Left ventricle myocardium inferior (tissue), 1 donor: Measurements from ENCODE around the gene ZFP2. TPM values are rescaled to one million over a fixed set of nuclear protein-coding genes. Genes with fewer than 3 reads are reported as not detected.
"Not testable (repeated sequence)": the region's sequence is repeated elsewhere in the genome, so short reads cannot be mapped to it uniquely, and the experiment has no call there.

ENCODE experiments used
- DNase-seq: peaks from one replicate; pipeline ENCODE4 v3.0.0-alpha.2; 2020
- H3K27ac ChIP-seq: fragments of 200-600 bp; replicated peaks from 2 replicates; pipeline ENCODE4 v1.8.0; 2021
- H3K27me3 ChIP-seq: fragments of 200-600 bp; 2 replicates; pipeline ENCODE4 v1.8.0; 2021; ENCODE audit warnings: low read depth
- H3K36me3 ChIP-seq: fragments of 200-600 bp; 2 replicates; pipeline ENCODE4 v1.8.0; 2021
- H3K4me1 ChIP-seq: fragments of 200-600 bp; 2 replicates; pipeline ENCODE4 v1.8.0; 2021
- H3K4me3 ChIP-seq: fragments of 200-600 bp; 2 replicates; pipeline ENCODE4 v1.8.0; 2021; ENCODE audit warnings: mild to moderate bottlenecking, moderate library complexity
- H3K9me3 ChIP-seq: fragments of 200-600 bp; replicated peaks from 2 replicates; pipeline ENCODE4 v1.8.0; 2021
- CTCF ChIP-seq: fragments of 200-600 bp; IDR thresholded peaks from 2 replicates; pipeline ENCODE4 v1.8.0; 2021; ENCODE audit warnings: antibody characterized with exemption, mild to moderate bottlenecking, borderline replicate concordance
- intact Hi-C: fragments of 100-400 bp; cut with micrococcal nuclease; formaldehyde crosslinking; loops from one replicate; pipeline ENCODE4 v1.11.0; 2022
- total RNA-seq: library from RNA; stranded (reverse); fragmentation: NEBNext Ultra II Directional; extraction: Animal tissue kit (Norgen Biotek cat#: 25700); gene quantifications from one replicate; pipeline ENCODE4 v1.2.1, GENCODE V29; 2021
- donor health status: DM: no; HTN: yes; CAD: no; lungs with severe emphysema.

ZFP2 gene
- total RNA-seq, 1 donor from 2014 or later = 0.80 TPM

GRCh38 chr5:178861627-178862026 lies 34.1 kb upstream of the ZFP2 start:
- no peak for TF ChIP-seq CTCF
- no peak for DNase-seq
- H3K4me3 ChIP-seq = peak overlapping the region; percentile 97
- no peaks in the 10 kb centered on the region for H3K27me3 ChIP-seq
- intact Hi-C loops = no loop called here
- H3K4me1 ChIP-seq = peaks cover 38% of the 10 kb centered on the region
- peaks cover 45% of the 10 kb centered on the region for H3K36me3 ChIP-seq
- H3K9me3 ChIP-seq = no peaks in the 10 kb centered on the region
- no peak overlapping the region for H3K27ac ChIP-seq

- no peak for TF ChIP-seq CTCF
- H3K36me3 ChIP-seq = peaks cover 92% of the 10 kb centered on the region
- DNase-seq = no peak
- no peak overlapping the region for H3K27ac ChIP-seq
- peaks cover 17% of the 10 kb centered on the region for H3K4me1 ChIP-seq
- H3K9me3 ChIP-seq = peaks cover 8% of the 10 kb centered on the region
- H3K27me3 ChIP-seq = no peaks in the 10 kb centered on the region
- no peak overlapping the region for H3K4me3 ChIP-seq
- intact Hi-C loops = no loop called here
These were observed 28.8 kb upstream of the ZFP2 start for GRCh38 chr5:178866946-178867345.

- Histone ChIP-seq H3K36me3 (peaks cover 94% of the 10 kb centered on the region), H3K4me3 (no peak overlapping the region), H3K9me3 (peaks cover 34% of the 10 kb centered on the region), H3K27ac (no peak overlapping the region), H3K27me3 (no peaks in the 10 kb centered on the region), H3K4me1 (peaks cover 4% of the 10 kb centered on the region)
- DNase-seq = no peak
- TF ChIP-seq CTCF = no peak
- intact Hi-C loops = no loop called here
These were observed 26.1 kb upstream of the ZFP2 start for GRCh38 chr5:178869577-178869976.

- no peak for TF ChIP-seq CTCF
- intact Hi-C loops = no loop called here
- Histone ChIP-seq H3K4me3 (no peak overlapping the region), H3K27me3 (no peaks in the 10 kb centered on the region), H3K4me1 (peaks cover 4% of the 10 kb centered on the region), H3K27ac (no peak overlapping the region), H3K36me3 (peaks cover 97% of the 10 kb centered on the region), H3K9me3 (peaks cover 43% of the 10 kb centered on the region)
- DNase-seq = no peak
These were observed 25.3 kb upstream of the ZFP2 start for GRCh38 chr5:178870411-178870810.

GRCh38 chr5:178872302-178872701 lies 23.4 kb upstream of the ZFP2 start:
- H3K27me3 ChIP-seq = no peaks in the 10 kb centered on the region
- H3K4me3 ChIP-seq = no peak overlapping the region
- H3K36me3 ChIP-seq = peaks cover 97% of the 10 kb centered on the region
- peaks cover 4% of the 10 kb centered on the region for H3K4me1 ChIP-seq
- TF ChIP-seq CTCF = no peak
- H3K27ac ChIP-seq = no peak overlapping the region
- DNase-seq = no peak
- intact Hi-C loops = no loop called here
- peaks cover 61% of the 10 kb centered on the region for H3K9me3 ChIP-seq

GRCh38 chr5:178883115-178883694 lies 12.5 kb upstream of the ZFP2 start:
- H3K4me3 ChIP-seq, H3K4me1 ChIP-seq, H3K27ac ChIP-seq, H3K27me3 ChIP-seq, DNase-seq, intact Hi-C loops: not testable (repeated sequence)
- peaks cover 100% of the 10 kb centered on the region for H3K9me3 ChIP-seq
- H3K36me3 ChIP-seq = peaks cover 100% of the 10 kb centered on the region
